Mesothelial cell of epicardium (in vitro differentiated cells): ENCODE results near the gene MCOLN3. TPM values are rescaled to one million over a fixed set of nuclear protein-coding genes. Genes with fewer than 3 reads are reported as not detected.

Source experiments
- DNase-seq, 2 experiments: peaks; one replicate each; pipeline ENCODE4 v3.0.0; 2021; ENCODE audit warnings: low spot score in 2 of 2; ENCODE audit not compliant: unreplicated experiment in 2 of 2
- H3K27ac Mint-ChIP-seq: 2 replicates; pipeline ENCODE4 v1.8.0; 2021; ENCODE audit warnings: mixed read lengths
- H3K27me3 Mint-ChIP-seq: 2 replicates; pipeline ENCODE4 v1.8.0; 2021; ENCODE audit warnings: low read depth, mixed read lengths
- H3K36me3 Mint-ChIP-seq: 2 replicates; pipeline ENCODE4 v1.8.0; 2021; ENCODE audit warnings: mixed read lengths
- H3K4me1 Mint-ChIP-seq: 2 replicates; pipeline ENCODE4 v1.8.0; 2021; ENCODE audit warnings: mixed read lengths
- H3K4me3 Mint-ChIP-seq: 2 replicates; pipeline ENCODE4 v1.8.0; 2021; ENCODE audit warnings: mild to moderate bottlenecking, moderate library complexity, mixed read lengths
- H3K9me3 Mint-ChIP-seq: 2 replicates; pipeline ENCODE4 v1.8.0; 2021; ENCODE audit warnings: mixed read lengths
- total RNA-seq: library from RNA; stranded (reverse); gene quantifications from 3 replicates; pipeline ENCODE4 v1.2.1, GENCODE V29; 2021
- TF ChIP-seq, protein P1 (sequence below): fragments of 200-600 bp; sonication (generic); IDR thresholded peaks from one replicate; pipeline ENCODE4 v1.5.0; 2021; ENCODE audit warnings: antibody characterized with exemption; ENCODE audit not compliant: unreplicated experiment

Gene MCOLN3
- total RNA-seq, 1 donor from 2014 or later = 7.6 TPM

- peaks cover 18% of the 10 kb centered on the region for H3K4me1 Mint-ChIP-seq
- H3K9me3 Mint-ChIP-seq = no peaks in the 10 kb centered on the region
- TF ChIP-seq, protein P1, sequence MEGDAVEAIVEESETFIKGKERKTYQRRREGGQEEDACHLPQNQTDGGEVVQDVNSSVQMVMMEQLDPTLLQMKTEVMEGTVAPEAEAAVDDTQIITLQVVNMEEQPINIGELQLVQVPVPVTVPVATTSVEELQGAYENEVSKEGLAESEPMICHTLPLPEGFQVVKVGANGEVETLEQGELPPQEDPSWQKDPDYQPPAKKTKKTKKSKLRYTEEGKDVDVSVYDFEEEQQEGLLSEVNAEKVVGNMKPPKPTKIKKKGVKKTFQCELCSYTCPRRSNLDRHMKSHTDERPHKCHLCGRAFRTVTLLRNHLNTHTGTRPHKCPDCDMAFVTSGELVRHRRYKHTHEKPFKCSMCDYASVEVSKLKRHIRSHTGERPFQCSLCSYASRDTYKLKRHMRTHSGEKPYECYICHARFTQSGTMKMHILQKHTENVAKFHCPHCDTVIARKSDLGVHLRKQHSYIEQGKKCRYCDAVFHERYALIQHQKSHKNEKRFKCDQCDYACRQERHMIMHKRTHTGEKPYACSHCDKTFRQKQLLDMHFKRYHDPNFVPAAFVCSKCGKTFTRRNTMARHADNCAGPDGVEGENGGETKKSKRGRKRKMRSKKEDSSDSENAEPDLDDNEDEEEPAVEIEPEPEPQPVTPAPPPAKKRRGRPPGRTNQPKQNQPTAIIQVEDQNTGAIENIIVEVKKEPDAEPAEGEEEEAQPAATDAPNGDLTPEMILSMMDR = no peak
- H3K27ac Mint-ChIP-seq = no peak overlapping the region
- H3K27me3 Mint-ChIP-seq = peaks cover 63% of the 10 kb centered on the region
- peak overlapping the region; percentile 61 for H3K4me3 Mint-ChIP-seq
- peak; percentile 20 to 49 for DNase-seq
- no peaks in the 10 kb centered on the region for H3K36me3 Mint-ChIP-seq
These were observed 616 bp downstream of the MCOLN3 start for GRCh38 chr1:85047472-85048295.

DNA sequence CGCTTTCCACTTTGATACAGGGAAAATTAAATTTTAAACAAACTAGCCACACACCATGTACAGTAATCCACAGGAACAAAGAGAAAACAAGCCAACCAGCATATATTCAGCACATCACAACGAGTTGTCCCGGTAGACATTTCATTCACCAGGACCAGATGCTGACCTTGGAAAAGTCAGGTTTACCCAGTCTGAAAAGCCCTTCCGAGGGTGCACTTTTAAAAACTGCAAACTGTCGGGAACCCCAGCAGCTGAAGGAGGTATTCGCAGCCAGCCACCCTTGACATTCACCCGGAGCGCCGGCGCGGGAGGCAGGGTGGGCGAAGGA, 1.2 kb downstream of the MCOLN3 start:
- peak overlapping the region; percentile 61 for H3K4me3 Mint-ChIP-seq
- H3K27me3 Mint-ChIP-seq = peaks cover 64% of the 10 kb centered on the region
- peaks cover 18% of the 10 kb centered on the region for H3K4me1 Mint-ChIP-seq
- no peaks in the 10 kb centered on the region for H3K9me3 Mint-ChIP-seq
- TF ChIP-seq, protein P1 = no peak
- no peaks in the 10 kb centered on the region for H3K36me3 Mint-ChIP-seq
- H3K27ac Mint-ChIP-seq = no peak overlapping the region
- DNase-seq = no peak

DNA sequence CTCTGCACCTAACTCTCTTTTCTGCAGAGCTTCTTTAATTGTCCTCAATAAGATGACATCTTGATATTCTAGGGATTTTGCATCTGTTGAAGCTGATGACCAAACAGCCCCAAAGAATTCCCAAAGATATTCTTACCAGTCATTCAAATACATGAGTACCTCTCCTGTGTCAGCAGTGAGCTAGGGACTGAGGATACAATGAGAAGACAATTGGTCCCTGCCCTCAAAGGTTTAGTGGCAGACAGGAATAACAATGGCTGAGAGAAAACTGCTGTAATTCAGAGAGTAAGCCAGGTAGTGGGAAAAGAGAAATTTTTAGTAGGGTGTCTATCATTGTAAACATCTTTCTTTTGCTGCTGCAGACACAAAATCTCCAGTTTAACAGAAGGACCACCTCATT, 5.9 kb downstream of the MCOLN3 start:
- no peak overlapping the region for H3K4me3 Mint-ChIP-seq
- H3K27ac Mint-ChIP-seq = no peak overlapping the region
- no peak for DNase-seq
- H3K36me3 Mint-ChIP-seq = no peaks in the 10 kb centered on the region
- peaks cover 5% of the 10 kb centered on the region for H3K4me1 Mint-ChIP-seq
- H3K9me3 Mint-ChIP-seq = no peaks in the 10 kb centered on the region
- TF ChIP-seq, protein P1 = no peak
- peaks cover 38% of the 10 kb centered on the region for H3K27me3 Mint-ChIP-seq

GRCh38 chr1:85041793-85042192, 6.5 kb downstream of the MCOLN3 start:
- no peak for DNase-seq
- H3K9me3 Mint-ChIP-seq = no peaks in the 10 kb centered on the region
- TF ChIP-seq, protein P1 = no peak
- H3K27ac Mint-ChIP-seq = no peak overlapping the region
- no peaks in the 10 kb centered on the region for H3K4me1 Mint-ChIP-seq
- H3K27me3 Mint-ChIP-seq = peaks cover 31% of the 10 kb centered on the region
- H3K36me3 Mint-ChIP-seq = no peaks in the 10 kb centered on the region
- no peak overlapping the region for H3K4me3 Mint-ChIP-seq

- Mint-ChIP-seq H3K27ac (no peak overlapping the region), H3K4me1 (peaks cover 7% of the 10 kb centered on the region), H3K27me3 (no peaks in the 10 kb centered on the region), H3K9me3 (no peaks in the 10 kb centered on the region), H3K36me3 (no peaks in the 10 kb centered on the region), H3K4me3 (no peak overlapping the region)
- TF ChIP-seq, protein P1 = no peak
- DNase-seq = no peak
These were observed 15.1 kb downstream of the MCOLN3 start for GRCh38 chr1:85033221-85033620.
